Measurements from ENCODE around the gene GPR137B. TPM values are rescaled to one million over a fixed set of nuclear protein-coding genes. Genes with fewer than 3 reads are reported as not detected.

GPR137B gene
- total and polyA plus RNA-seq, 4 donors: 2.2 to 8.6 (median 5.3) TPM

- Histone ChIP-seq H3K27ac (ENCODE audit: low read depth in 1 of 2, low read length in 2 of 2) (no peak overlapping the region), H3K4me3 (ENCODE audit: low read depth in 1 of 3, low read length in 3 of 3) (no peak overlapping the region), H3K4me1 (ENCODE audit: control insufficient read depth in 4 of 4, insufficient read depth in 4 of 4, low read length in 3 of 4) (no peaks in the 10 kb centered on the region), H3K9ac (ENCODE audit: low read depth in 1 of 2, low read length in 2 of 2) (no peak overlapping the region), H3K9me3 (ENCODE audit: control insufficient read depth in 4 of 4, low read length in 3 of 4) (no peaks in the 10 kb centered on the region), H3K36me3 (ENCODE audit: control insufficient read depth in 4 of 4, insufficient read depth in 3 of 4, low read depth in 1 of 4, low read length in 3 of 4) (no peaks in the 10 kb centered on the region), H3K27me3 (ENCODE audit: control insufficient read depth in 4 of 4, insufficient read depth in 4 of 4, low read length in 3 of 4) (no peaks in the 10 kb centered on the region)
- 62% methylated on average over 10 of the region's 10 CpGs for WGBS
- no peak for TF ChIP-seq GABPA (IDR thresholded peaks at IDR 0.05 in 1 of 2, conservative IDR thresholded peaks at IDR 0.05 in 1 of 2)
- no peak for TF ChIP-seq YY1 (IDR thresholded peaks at IDR 0.05)
- no peak for TF ChIP-seq FOXA1 (IDR thresholded peaks at IDR 0.05)
- no peak for TF ChIP-seq RAD21 (IDR thresholded peaks at IDR 0.05)
- no peak for TF ChIP-seq ATF3 (IDR thresholded peaks at IDR 0.05)
- TF ChIP-seq RXRA (IDR thresholded peaks at IDR 0.05): no peak
- TF ChIP-seq CTCF (IDR thresholded peaks at IDR 0.05; ENCODE audit: low read depth, low read length, missing input control): no peak
- TF ChIP-seq, protein P1, sequence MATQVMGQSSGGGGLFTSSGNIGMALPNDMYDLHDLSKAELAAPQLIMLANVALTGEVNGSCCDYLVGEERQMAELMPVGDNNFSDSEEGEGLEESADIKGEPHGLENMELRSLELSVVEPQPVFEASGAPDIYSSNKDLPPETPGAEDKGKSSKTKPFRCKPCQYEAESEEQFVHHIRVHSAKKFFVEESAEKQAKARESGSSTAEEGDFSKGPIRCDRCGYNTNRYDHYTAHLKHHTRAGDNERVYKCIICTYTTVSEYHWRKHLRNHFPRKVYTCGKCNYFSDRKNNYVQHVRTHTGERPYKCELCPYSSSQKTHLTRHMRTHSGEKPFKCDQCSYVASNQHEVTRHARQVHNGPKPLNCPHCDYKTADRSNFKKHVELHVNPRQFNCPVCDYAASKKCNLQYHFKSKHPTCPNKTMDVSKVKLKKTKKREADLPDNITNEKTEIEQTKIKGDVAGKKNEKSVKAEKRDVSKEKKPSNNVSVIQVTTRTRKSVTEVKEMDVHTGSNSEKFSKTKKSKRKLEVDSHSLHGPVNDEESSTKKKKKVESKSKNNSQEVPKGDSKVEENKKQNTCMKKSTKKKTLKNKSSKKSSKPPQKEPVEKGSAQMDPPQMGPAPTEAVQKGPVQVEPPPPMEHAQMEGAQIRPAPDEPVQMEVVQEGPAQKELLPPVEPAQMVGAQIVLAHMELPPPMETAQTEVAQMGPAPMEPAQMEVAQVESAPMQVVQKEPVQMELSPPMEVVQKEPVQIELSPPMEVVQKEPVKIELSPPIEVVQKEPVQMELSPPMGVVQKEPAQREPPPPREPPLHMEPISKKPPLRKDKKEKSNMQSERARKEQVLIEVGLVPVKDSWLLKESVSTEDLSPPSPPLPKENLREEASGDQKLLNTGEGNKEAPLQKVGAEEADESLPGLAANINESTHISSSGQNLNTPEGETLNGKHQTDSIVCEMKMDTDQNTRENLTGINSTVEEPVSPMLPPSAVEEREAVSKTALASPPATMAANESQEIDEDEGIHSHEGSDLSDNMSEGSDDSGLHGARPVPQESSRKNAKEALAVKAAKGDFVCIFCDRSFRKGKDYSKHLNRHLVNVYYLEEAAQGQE (IDR thresholded peaks at IDR 0.05): no peak
- TF ChIP-seq TAF1 (conservative IDR thresholded peaks at IDR 0.05): no peak
- TF ChIP-seq JUND (IDR thresholded peaks at IDR 0.05): no peak
- no peak for DNase-seq (ENCODE audit: low spot score)
Measured at GRCh38 chr1:236120721-236121153, 21.6 kb upstream of the GPR137B start.

- TF ChIP-seq RAD21 (IDR thresholded peaks at IDR 0.05) (no peak), HNF4A (conservative IDR thresholded peaks at IDR 0.05) (no peak), EGR1 (IDR thresholded peaks at IDR 0.05; ENCODE audit: low read depth in 2 of 2) (no peak), FOXA1 (IDR thresholded peaks at IDR 0.05) (no peak)
- Histone ChIP-seq H3K36me3 (ENCODE audit: control insufficient read depth in 4 of 4, insufficient read depth in 3 of 4, low read depth in 1 of 4, low read length in 3 of 4) (no peaks in the 10 kb centered on the region), H3K9ac (ENCODE audit: low read depth in 1 of 2, low read length in 2 of 2) (no peak overlapping the region), H3K27me3 (ENCODE audit: control insufficient read depth in 4 of 4, insufficient read depth in 4 of 4, low read length in 3 of 4) (no peaks in the 10 kb centered on the region), H3K27ac (ENCODE audit: low read depth in 1 of 2, low read length in 2 of 2) (no peak overlapping the region), H3K4me3 (ENCODE audit: low read depth in 1 of 3, low read length in 3 of 3) (no peak overlapping the region), H3K4me1 (ENCODE audit: control insufficient read depth in 4 of 4, insufficient read depth in 4 of 4, low read length in 3 of 4) (no peaks in the 10 kb centered on the region), H3K9me3 (ENCODE audit: control insufficient read depth in 4 of 4, low read length in 3 of 4) (no peaks in the 10 kb centered on the region)
- no peak for DNase-seq (ENCODE audit: low spot score)
- WGBS: 93% methylated on average over 7 of the region's 7 CpGs
Measured at GRCh38 chr1:236122176-236122575, 20.2 kb upstream of the GPR137B start.

GRCh38 chr1:236123563-236123962 lies 18.8 kb upstream of the GPR137B start:
- Histone ChIP-seq H3K4me1 (ENCODE audit: control insufficient read depth in 4 of 4, insufficient read depth in 4 of 4, low read length in 3 of 4) (no peaks in the 10 kb centered on the region), H3K27me3 (ENCODE audit: control insufficient read depth in 4 of 4, insufficient read depth in 4 of 4, low read length in 3 of 4) (no peaks in the 10 kb centered on the region), H3K9ac (ENCODE audit: low read depth in 1 of 2, low read length in 2 of 2) (no peak overlapping the region), H3K4me3 (ENCODE audit: low read depth in 1 of 3, low read length in 3 of 3) (no peak overlapping the region), H3K9me3 (ENCODE audit: control insufficient read depth in 4 of 4, low read length in 3 of 4) (no peaks in the 10 kb centered on the region), H3K36me3 (ENCODE audit: control insufficient read depth in 4 of 4, insufficient read depth in 3 of 4, low read depth in 1 of 4, low read length in 3 of 4) (no peaks in the 10 kb centered on the region), H3K27ac (ENCODE audit: low read depth in 1 of 2, low read length in 2 of 2) (no peak overlapping the region)
- TF ChIP-seq, protein P2, sequence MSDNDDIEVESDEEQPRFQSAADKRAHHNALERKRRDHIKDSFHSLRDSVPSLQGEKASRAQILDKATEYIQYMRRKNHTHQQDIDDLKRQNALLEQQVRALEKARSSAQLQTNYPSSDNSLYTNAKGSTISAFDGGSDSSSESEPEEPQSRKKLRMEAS (IDR thresholded peaks at IDR 0.05): no peak
- no peak for TF ChIP-seq JUND (IDR thresholded peaks at IDR 0.05)
- no peak for TF ChIP-seq YY1 (IDR thresholded peaks at IDR 0.05)
- TF ChIP-seq FOXA1 (IDR thresholded peaks at IDR 0.05): no peak
- TF ChIP-seq HNF4G (IDR thresholded peaks at IDR 0.05): no peak
- TF ChIP-seq SP1 (IDR thresholded peaks at IDR 0.05): no peak
- no peak for DNase-seq (ENCODE audit: low spot score)
- WGBS: 87% methylated on average over 6 of the region's 6 CpGs
